Measurements from ENCODE around the gene TMEM101.
"Not testable (repeated sequence)": the region's sequence is repeated elsewhere in the genome, so short reads cannot be mapped to it uniquely, and the experiment has no call there.

TMEM101 gene

GRCh38 chr17:44023545-44024270 lies 8.9 kb upstream of the TMEM101 start:
- no peak for DNase-seq

- DNase-seq: no peak
Observed at GRCh38 chr17:44022246-44022645, 7.5 kb upstream of the TMEM101 start.

- DNase-seq: not testable (repeated sequence)
Observed at GRCh38 chr17:44021227-44021626, 6.5 kb upstream of the TMEM101 start.

GRCh38 chr17:44014133-44014436 lies 678 bp downstream of the TMEM101 start:
- DNase-seq: no peak

GRCh38 chr17:44012874-44013273 lies 1.9 kb downstream of the TMEM101 start:
- no peak for DNase-seq

- DNase-seq: no peak
Observed at GRCh38 chr17:44012391-44012790, 2.4 kb downstream of the TMEM101 start.

GRCh38 chr17:44011876-44012275 lies 2.9 kb downstream of the TMEM101 start:
- no peak for DNase-seq

- no peak for DNase-seq
Observed at GRCh38 chr17:44010966-44011647, 3.7 kb downstream of the TMEM101 start.

GRCh38 chr17:44008205-44008909 lies 6.4 kb downstream of the TMEM101 start:
- no peak for DNase-seq

- DNase-seq: no peak
Observed at GRCh38 chr17:44007346-44008204, 7.2 kb downstream of the TMEM101 start.

GRCh38 chr17:44006598-44007345 lies 8.0 kb downstream of the TMEM101 start:
- peak; percentile 98 for DNase-seq

- no peak for DNase-seq
Observed at GRCh38 chr17:44006272-44006597, 8.5 kb downstream of the TMEM101 start.

- peak; percentile 28 for DNase-seq
Observed at GRCh38 chr17:44005527-44006271, 9.1 kb downstream of the TMEM101 start.

- no peak for DNase-seq
Observed at GRCh38 chr17:44004761-44005526, 9.8 kb downstream of the TMEM101 start.

GRCh38 chr17:44004077-44004760 lies 10.5 kb downstream of the TMEM101 start, which contains the start of gene NAGS:
Gene NAGS (plus strand): TSS chr17:44004622. CDS start chr17:44004664, 42 bp downstream.
- no peak for DNase-seq

- no peak for DNase-seq
Observed at GRCh38 chr17:44002141-44002848, 12.5 kb downstream of the TMEM101 start.

GRCh38 chr17:44001461-44001920 lies 13.3 kb downstream of the TMEM101 start:
- no peak for DNase-seq

GRCh38 chr17:44000871-44001460 lies 13.8 kb downstream of the TMEM101 start:
- DNase-seq: no peak

All from CD4-positive, alpha-beta T cell treated with Interleukin-15 for 1 hour (primary cell).